MCF 10A (cell line): Measurements from ENCODE around the gene KIAA0825. TPM values are rescaled to one million over a fixed set of nuclear protein-coding genes. Genes with fewer than 3 reads are reported as not detected.

Experiments used
- BruUV-seq: library from RNA; stranded (reverse); fragments of 400-500 nt; replicated peaks from 2 replicates; lab custom pipeline; 2021; lab: Mats Ljungman, UMichigan
- CTCF ChIA-PET: fragments of 300-600 bp; sonication (Branson Sonifier 250); formaldehyde crosslinking; extraction: SDS; loops from one replicate; lab custom pipeline; 2021; ENCODE audit warnings: antibody characterized with exemption, inconsistent platforms; lab: Yijun Ruan, JAX
- POLR2A ChIA-PET: fragments of 300-600, 350-650 bp; sonication (Branson Sonifier 250); formaldehyde crosslinking; extraction: SDS; loops from one replicate; lab custom pipeline; 2020; ENCODE audit warnings: antibody characterized with exemption, inconsistent platforms; lab: Yijun Ruan, JAX
- DNase-seq: peaks from one replicate; pipeline ENCODE4 v3.0.0-alpha.2; 2018; ENCODE audit not compliant: unreplicated experiment
- H3K27ac Mint-ChIP-seq: one replicate; pipeline ENCODE4 v1.8.0; 2022; ENCODE audit warnings: mild to moderate bottlenecking, low read depth, mixed read lengths; ENCODE audit not compliant: unreplicated experiment
- H3K27me3 Mint-ChIP-seq: one replicate; pipeline ENCODE4 v1.8.0; 2022; ENCODE audit warnings: mixed read lengths; ENCODE audit not compliant: insufficient read depth, unreplicated experiment
- H3K36me3 Mint-ChIP-seq: one replicate; pipeline ENCODE4 v1.8.0; 2022; ENCODE audit warnings: mild to moderate bottlenecking, moderate library complexity, mixed read lengths; ENCODE audit not compliant: insufficient read depth, unreplicated experiment
- H3K4me1 Mint-ChIP-seq: one replicate; pipeline ENCODE4 v1.8.0; 2022; ENCODE audit warnings: mixed read lengths; ENCODE audit not compliant: insufficient read depth, unreplicated experiment
- H3K4me3 Mint-ChIP-seq: one replicate; pipeline ENCODE4 v1.8.0; 2022; ENCODE audit warnings: mild to moderate bottlenecking, moderate library complexity, mixed read lengths; ENCODE audit not compliant: unreplicated experiment
- H3K9me3 Mint-ChIP-seq: one replicate; pipeline ENCODE4 v1.8.0; 2022; ENCODE audit warnings: mixed read lengths; ENCODE audit not compliant: unreplicated experiment
- CTCF ChIP-seq: fragments of 200-600 bp; IDR thresholded peaks from one replicate; pipeline ENCODE4 v1.8.0; 2022; ENCODE audit warnings: antibody characterized with exemption, mild to moderate bottlenecking; ENCODE audit not compliant: unreplicated experiment
- intact Hi-C: fragments of 100-400 bp; cut with micrococcal nuclease; formaldehyde crosslinking; loops from 2 replicates; pipeline ENCODE4 v1.14.1; 2022
- total RNA-seq: library from RNA; stranded (reverse); gene quantifications from 2 replicates; pipeline ENCODE4 v1.2.3, GENCODE V29; 2022

KIAA0825 gene
- total RNA-seq, 1 experiment from 2014 or later, result 2.1 TPM

- Mint-ChIP-seq H3K4me1 (peaks cover 10% of the 10 kb centered on the region), H3K4me3 (no peak overlapping the region), H3K36me3 (peaks cover 7% of the 10 kb centered on the region), H3K27me3 (no peaks in the 10 kb centered on the region), H3K27ac (no peak overlapping the region), H3K9me3 (no peaks in the 10 kb centered on the region)
- TF ChIP-seq CTCF, result no peak
- ChIA-PET CTCF (no interaction called here), POLR2A (interaction anchor here (1.0 kb wide), 1 partner anchor 10 kb away, joined by 3 read pairs; no protein-coding TSS in a partner anchor)
- no TSS peak for BruUV-seq
- intact Hi-C loops, result no loop called here
- no peak for DNase-seq
Measured at GRCh38 chr5:94442076-94442475, 176.3 kb downstream of the KIAA0825 start.

- H3K36me3 Mint-ChIP-seq, result peaks cover 7% of the 10 kb centered on the region
- H3K27ac Mint-ChIP-seq, result no peak overlapping the region
- H3K4me1 Mint-ChIP-seq, result peaks cover 10% of the 10 kb centered on the region
- no peak for TF ChIP-seq CTCF
- BruUV-seq, result no TSS peak
- POLR2A ChIA-PET, result interaction anchor here (0.7 kb wide), 1 partner anchor 73 kb away, joined by 3 read pairs; no protein-coding TSS in a partner anchor
- intact Hi-C loops, result no loop called here
- no peak overlapping the region for H3K4me3 Mint-ChIP-seq
- no peaks in the 10 kb centered on the region for H3K9me3 Mint-ChIP-seq
- CTCF ChIA-PET, result interaction anchor here (0.8 to 1.4 kb wide), 2 partner anchors 12 to 17 kb away, joined by 3 read pairs; no protein-coding TSS in a partner anchor
- DNase-seq, result no peak
- H3K27me3 Mint-ChIP-seq, result no peaks in the 10 kb centered on the region
Measured at GRCh38 chr5:94440015-94440414, 178.4 kb downstream of the KIAA0825 start.

GRCh38 chr5:94433397-94434163, 184.8 kb downstream of the KIAA0825 start:
- Mint-ChIP-seq H3K4me3 (peak overlapping the region; percentile 29), H3K36me3 (no peaks in the 10 kb centered on the region), H3K9me3 (no peaks in the 10 kb centered on the region), H3K27ac (peak overlapping the region; percentile 82), H3K4me1 (peaks cover 28% of the 10 kb centered on the region), H3K27me3 (no peaks in the 10 kb centered on the region)
- ChIA-PET POLR2A (interaction anchor here (1.6 kb wide), 1 partner anchor 10 kb away, joined by 6 read pairs; no protein-coding TSS in a partner anchor), CTCF (interaction anchor here (0.6 to 0.7 kb wide), 3 partner anchors 23 to 398 kb away, joined by 3 to 4 read pairs (median 3); no protein-coding TSS in a partner anchor)
- peak; percentile 84 for DNase-seq
- BruUV-seq, result no TSS peak
- no peak for TF ChIP-seq CTCF
- intact Hi-C loops, result no loop called here

GRCh38 chr5:94432499-94432898, 185.9 kb downstream of the KIAA0825 start:
- no TSS peak for BruUV-seq
- H3K27me3 Mint-ChIP-seq, result no peaks in the 10 kb centered on the region
- peaks cover 28% of the 10 kb centered on the region for H3K4me1 Mint-ChIP-seq
- H3K36me3 Mint-ChIP-seq, result no peaks in the 10 kb centered on the region
- peaks cover 8% of the 10 kb centered on the region for H3K9me3 Mint-ChIP-seq
- DNase-seq, result peak; percentile 52
- intact Hi-C loops, result no loop called here
- no peak overlapping the region for H3K4me3 Mint-ChIP-seq
- POLR2A ChIA-PET, result no interaction called here
- CTCF ChIA-PET, result interaction anchor here (0.7 kb wide), 1 partner anchor 325 kb away, joined by 3 read pairs; no protein-coding TSS in a partner anchor
- TF ChIP-seq CTCF, result no peak
- peak overlapping the region; percentile 82 for H3K27ac Mint-ChIP-seq
